Measurements from ENCODE around the gene RAB7A. TPM values are rescaled to one million over a fixed set of nuclear protein-coding genes. Genes with fewer than 3 reads are reported as not detected.
"Not testable (repeated sequence)": the region's sequence is repeated elsewhere in the genome, so short reads cannot be mapped to it uniquely, and the experiment has no call there.

The RAB7A gene
- total RNA-seq, 1 experiment from 2014 or later: 50.8 TPM

- H3K27ac ChIP-seq: no peak overlapping the region
- H3K9me3 ChIP-seq (replicated peaks): no peaks in the 10 kb centered on the region
- no peaks in the 10 kb centered on the region for H3K27me3 ChIP-seq (replicated peaks)
- H3K36me3 ChIP-seq: no peaks in the 10 kb centered on the region
- DNase-seq (ENCODE audit: low read depth in 1 of 2, low spot score in 2 of 2): no peak
- no peaks in the 10 kb centered on the region for H3K4me1 ChIP-seq (replicated peaks)
- no peak overlapping the region for H3K4me3 ChIP-seq
Observed at GRCh38 chr3:128702391-128702790, 23.6 kb upstream of the RAB7A start.

GRCh38 chr3:128703561-128703960 is 22.4 kb upstream of the RAB7A start:
- no peaks in the 10 kb centered on the region for H3K27me3 ChIP-seq (replicated peaks)
- no peak overlapping the region for H3K4me3 ChIP-seq
- DNase-seq (ENCODE audit: low read depth in 1 of 2, low spot score in 2 of 2): no peak
- no peaks in the 10 kb centered on the region for H3K36me3 ChIP-seq
- no peak overlapping the region for H3K27ac ChIP-seq
- H3K4me1 ChIP-seq (replicated peaks): no peaks in the 10 kb centered on the region
- H3K9me3 ChIP-seq (replicated peaks): no peaks in the 10 kb centered on the region

- Histone ChIP-seq H3K4me1 (replicated peaks) (no peaks in the 10 kb centered on the region), H3K9me3 (replicated peaks) (no peaks in the 10 kb centered on the region), H3K4me3 (no peak overlapping the region), H3K27ac (no peak overlapping the region), H3K27me3 (replicated peaks) (no peaks in the 10 kb centered on the region), H3K36me3 (no peaks in the 10 kb centered on the region)
- DNase-seq (ENCODE audit: low read depth in 1 of 2, low spot score in 2 of 2): no peak
Observed at GRCh38 chr3:128706086-128706615, 19.8 kb upstream of the RAB7A start.

- Histone ChIP-seq H3K27ac (no peak overlapping the region), H3K4me3 (no peak overlapping the region), H3K4me1 (replicated peaks) (no peaks in the 10 kb centered on the region), H3K9me3 (replicated peaks) (no peaks in the 10 kb centered on the region), H3K36me3 (no peaks in the 10 kb centered on the region), H3K27me3 (replicated peaks) (no peaks in the 10 kb centered on the region)
- DNase-seq (ENCODE audit: low read depth in 1 of 2, low spot score in 2 of 2): no peak
Observed at GRCh38 chr3:128707928-128708494, 18.0 kb upstream of the RAB7A start.

GRCh38 chr3:128709038-128709437 is 16.9 kb upstream of the RAB7A start:
- Histone ChIP-seq H3K27ac (no peak overlapping the region), H3K27me3 (replicated peaks) (no peaks in the 10 kb centered on the region), H3K4me1 (replicated peaks) (no peaks in the 10 kb centered on the region), H3K36me3 (no peaks in the 10 kb centered on the region), H3K4me3 (no peak overlapping the region), H3K9me3 (replicated peaks) (no peaks in the 10 kb centered on the region)
- no peak for DNase-seq (ENCODE audit: low read depth in 1 of 2, low spot score in 2 of 2)

GRCh38 chr3:128709506-128710210 is 16.3 kb upstream of the RAB7A start:
- H3K4me3 ChIP-seq: no peak overlapping the region
- no peaks in the 10 kb centered on the region for H3K27me3 ChIP-seq (replicated peaks)
- H3K27ac ChIP-seq: no peak overlapping the region
- H3K9me3 ChIP-seq (replicated peaks): no peaks in the 10 kb centered on the region
- H3K36me3 ChIP-seq: no peaks in the 10 kb centered on the region
- DNase-seq (ENCODE audit: low read depth in 1 of 2, low spot score in 2 of 2): no peak
- H3K4me1 ChIP-seq (replicated peaks): no peaks in the 10 kb centered on the region

GRCh38 chr3:128710816-128711433 is 15.1 kb upstream of the RAB7A start:
- Histone ChIP-seq H3K27ac (no peak overlapping the region), H3K36me3 (no peaks in the 10 kb centered on the region), H3K4me3 (no peak overlapping the region), H3K9me3 (replicated peaks) (no peaks in the 10 kb centered on the region), H3K27me3 (replicated peaks) (no peaks in the 10 kb centered on the region), H3K4me1 (replicated peaks) (no peaks in the 10 kb centered on the region)
- no peak for DNase-seq (ENCODE audit: low read depth in 1 of 2, low spot score in 2 of 2)

GRCh38 chr3:128712848-128713247 is 13.1 kb upstream of the RAB7A start:
- Histone ChIP-seq H3K9me3 (replicated peaks) (no peaks in the 10 kb centered on the region), H3K4me3 (no peak overlapping the region), H3K27me3 (replicated peaks) (no peaks in the 10 kb centered on the region), H3K4me1 (replicated peaks) (no peaks in the 10 kb centered on the region), H3K36me3 (no peaks in the 10 kb centered on the region), H3K27ac (no peak overlapping the region)
- no peak for DNase-seq (ENCODE audit: low read depth in 1 of 2, low spot score in 2 of 2)

- Histone ChIP-seq H3K9me3 (replicated peaks) (no peaks in the 10 kb centered on the region), H3K27me3 (replicated peaks) (no peaks in the 10 kb centered on the region), H3K4me3 (no peak overlapping the region), H3K36me3 (no peaks in the 10 kb centered on the region), H3K4me1 (replicated peaks) (no peaks in the 10 kb centered on the region), H3K27ac (no peak overlapping the region)
- no peak for DNase-seq (ENCODE audit: low read depth in 1 of 2, low spot score in 2 of 2)
Observed at GRCh38 chr3:128714887-128715491, 11.0 kb upstream of the RAB7A start.

- DNase-seq (ENCODE audit: low read depth in 1 of 2, low spot score in 2 of 2); H3K4me3 ChIP-seq; H3K27me3 ChIP-seq (replicated peaks); H3K4me1 ChIP-seq (replicated peaks); H3K9me3 ChIP-seq (replicated peaks); H3K36me3 ChIP-seq; H3K27ac ChIP-seq: not testable (repeated sequence)
Observed at GRCh38 chr3:128718892-128719291, 7.1 kb upstream of the RAB7A start.

GRCh38 chr3:128720891-128721290 is 5.1 kb upstream of the RAB7A start:
- Histone ChIP-seq H3K27me3 (replicated peaks) (no peaks in the 10 kb centered on the region), H3K9me3 (replicated peaks) (no peaks in the 10 kb centered on the region), H3K4me3 (no peak overlapping the region), H3K4me1 (replicated peaks) (peaks cover 4% of the 10 kb centered on the region), H3K27ac (no peak overlapping the region), H3K36me3 (no peaks in the 10 kb centered on the region)
- no peak for DNase-seq (ENCODE audit: low read depth in 1 of 2, low spot score in 2 of 2)

GRCh38 chr3:128723477-128723876 is 2.5 kb upstream of the RAB7A start:
- Histone ChIP-seq H3K36me3 (peaks cover 9% of the 10 kb centered on the region), H3K27me3 (replicated peaks) (no peaks in the 10 kb centered on the region)
- DNase-seq (ENCODE audit: low read depth in 1 of 2, low spot score in 2 of 2): no peak

GRCh38 chr3:128725547-128726022 is 398 bp upstream of the RAB7A start:
- peak overlapping the region; percentile 82 for H3K4me3 ChIP-seq

More at GRCh38 chr3:128723477-128723876, 2.5 kb upstream of the RAB7A start:
- H3K4me1 ChIP-seq (replicated peaks): peaks cover 19% of the 10 kb centered on the region
- no peaks in the 10 kb centered on the region for H3K9me3 ChIP-seq (replicated peaks)
- no peak overlapping the region for H3K27ac ChIP-seq
- no peak overlapping the region for H3K4me3 ChIP-seq

GRCh38 chr3:128727059-128727458 is 1.1 kb downstream of the RAB7A start:
- DNase-seq (ENCODE audit: low read depth in 1 of 2, low spot score in 2 of 2): no peak
- peak overlapping the region; percentile 88 for H3K27ac ChIP-seq

More at GRCh38 chr3:128725547-128726022, 398 bp upstream of the RAB7A start:
- Histone ChIP-seq H3K4me1 (replicated peaks) (peaks cover 29% of the 10 kb centered on the region), H3K9me3 (replicated peaks) (no peaks in the 10 kb centered on the region), H3K27ac (peak overlapping the region; percentile 88), H3K27me3 (replicated peaks) (no peaks in the 10 kb centered on the region), H3K36me3 (peaks cover 15% of the 10 kb centered on the region)
- DNase-seq (ENCODE audit: low read depth in 1 of 2, low spot score in 2 of 2): no peak

More at GRCh38 chr3:128727059-128727458, 1.1 kb downstream of the RAB7A start:
- H3K27me3 ChIP-seq (replicated peaks): no peaks in the 10 kb centered on the region
- no peaks in the 10 kb centered on the region for H3K9me3 ChIP-seq (replicated peaks)
- H3K36me3 ChIP-seq: peaks cover 17% of the 10 kb centered on the region
- H3K4me1 ChIP-seq (replicated peaks): peaks cover 29% of the 10 kb centered on the region
- H3K4me3 ChIP-seq: peak overlapping the region; percentile 82

Measured in SJSA1 (cell line).